ENCODE measurements around the gene RIN2. TPM values are rescaled to one million over a fixed set of nuclear protein-coding genes. Genes with fewer than 3 reads are reported as not detected.
"Not testable (repeated sequence)": the region's sequence is repeated elsewhere in the genome, so short reads cannot be mapped to it uniquely, and the experiment has no call there.

The RIN2 gene
- total RNA-seq, 1 donor from 2014 or later, result 24.4 TPM

GRCh38 chr20:19748681-19749080, 9.4 kb upstream of the RIN2 start:
- Mint-ChIP-seq H3K4me1 (ENCODE audit: low read depth) (no peaks in the 10 kb centered on the region), H3K27me3 (ENCODE audit: low read depth) (no peaks in the 10 kb centered on the region), H3K27ac (ENCODE audit: unreplicated experiment) (no peak overlapping the region), H3K9me3 (ENCODE audit: low read depth) (no peaks in the 10 kb centered on the region), H3K36me3 (ENCODE audit: low read depth) (no peaks in the 10 kb centered on the region), H3K4me3 (ENCODE audit: unreplicated experiment) (no peak overlapping the region)
- DNase-seq (ENCODE audit: low spot score), result no peak
- TF ChIP-seq CTCF (IDR thresholded peaks at IDR 0.05), result no peak

DNA sequence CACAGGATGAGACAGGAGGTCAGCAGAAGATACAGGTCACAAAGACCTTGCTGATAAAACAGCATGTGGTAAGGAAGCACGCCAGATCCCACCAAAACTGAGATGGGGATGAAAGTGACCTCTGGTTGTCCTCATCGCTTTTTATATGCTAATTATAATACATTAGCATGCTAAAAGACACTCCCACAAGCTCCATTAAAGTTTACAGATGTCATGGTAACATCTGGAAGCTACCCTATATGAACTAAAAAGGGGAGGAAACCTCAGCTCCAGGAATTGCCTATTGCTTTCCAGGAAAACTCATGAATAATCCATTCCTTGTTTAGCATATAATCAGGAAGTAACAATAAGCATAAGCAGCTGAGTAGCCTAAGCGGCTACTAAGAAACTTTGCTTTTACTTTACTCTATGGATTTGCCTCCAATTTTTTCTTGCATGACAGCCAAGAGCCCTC, 8.4 kb upstream of the RIN2 start:
- no peaks in the 10 kb centered on the region for H3K27me3 Mint-ChIP-seq (ENCODE audit: low read depth)
- TF ChIP-seq CTCF (IDR thresholded peaks at IDR 0.05), result no peak
- no peaks in the 10 kb centered on the region for H3K4me1 Mint-ChIP-seq (ENCODE audit: low read depth)
- no peak overlapping the region for H3K27ac Mint-ChIP-seq (ENCODE audit: unreplicated experiment)
- H3K9me3 Mint-ChIP-seq (ENCODE audit: low read depth), result no peaks in the 10 kb centered on the region
- H3K36me3 Mint-ChIP-seq (ENCODE audit: low read depth), result no peaks in the 10 kb centered on the region
- no peak overlapping the region for H3K4me3 Mint-ChIP-seq (ENCODE audit: unreplicated experiment)
- no peak for DNase-seq (ENCODE audit: low spot score)

GRCh38 chr20:19750101-19750606, 7.9 kb upstream of the RIN2 start:
- no peak overlapping the region for H3K4me3 Mint-ChIP-seq (ENCODE audit: unreplicated experiment)

GRCh38 chr20:19750907-19751636, 7.0 kb upstream of the RIN2 start:
- H3K27ac Mint-ChIP-seq (ENCODE audit: unreplicated experiment), result no peak overlapping the region
- H3K4me3 Mint-ChIP-seq (ENCODE audit: unreplicated experiment), result no peak overlapping the region
- H3K27me3 Mint-ChIP-seq (ENCODE audit: low read depth), result no peaks in the 10 kb centered on the region
- no peak for TF ChIP-seq CTCF (IDR thresholded peaks at IDR 0.05)
- no peaks in the 10 kb centered on the region for H3K4me1 Mint-ChIP-seq (ENCODE audit: low read depth)
- DNase-seq (ENCODE audit: low spot score), result no peak
- H3K36me3 Mint-ChIP-seq (ENCODE audit: low read depth), result no peaks in the 10 kb centered on the region
- no peaks in the 10 kb centered on the region for H3K9me3 Mint-ChIP-seq (ENCODE audit: low read depth)

More at GRCh38 chr20:19750101-19750606, 7.9 kb upstream of the RIN2 start:
- Mint-ChIP-seq H3K36me3 (ENCODE audit: low read depth) (no peaks in the 10 kb centered on the region), H3K9me3 (ENCODE audit: low read depth) (no peaks in the 10 kb centered on the region), H3K4me1 (ENCODE audit: low read depth) (no peaks in the 10 kb centered on the region), H3K27ac (ENCODE audit: unreplicated experiment) (no peak overlapping the region), H3K27me3 (ENCODE audit: low read depth) (no peaks in the 10 kb centered on the region)
- no peak for DNase-seq (ENCODE audit: low spot score)
- TF ChIP-seq CTCF (IDR thresholded peaks at IDR 0.05), result no peak

DNA sequence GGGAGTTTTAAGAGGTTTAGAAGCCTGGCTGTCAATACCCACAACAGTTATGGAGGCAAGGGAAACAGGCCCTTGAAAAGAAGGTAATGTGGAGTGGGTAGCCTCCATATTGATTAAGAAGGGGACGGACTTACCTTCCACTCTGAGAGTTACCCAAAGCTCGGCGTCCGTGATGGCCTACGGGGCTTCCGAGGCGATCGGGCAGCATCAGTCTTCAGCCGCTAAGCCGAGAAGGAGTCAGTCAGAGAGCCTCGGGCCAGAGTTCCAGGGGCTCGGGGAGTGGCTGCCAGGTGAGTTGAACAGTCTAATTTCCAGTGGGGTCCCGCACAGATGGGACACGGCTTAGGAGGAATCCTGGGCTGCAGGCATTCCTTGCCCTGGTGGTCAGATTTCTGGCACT, 3.9 kb upstream of the RIN2 start:
- not testable (repeated sequence) for H3K27ac Mint-ChIP-seq (ENCODE audit: unreplicated experiment); H3K4me3 Mint-ChIP-seq (ENCODE audit: unreplicated experiment); H3K36me3 Mint-ChIP-seq (ENCODE audit: low read depth); DNase-seq (ENCODE audit: low spot score); H3K9me3 Mint-ChIP-seq (ENCODE audit: low read depth); H3K27me3 Mint-ChIP-seq (ENCODE audit: low read depth)
- peaks cover 16% of the 10 kb centered on the region for H3K4me1 Mint-ChIP-seq (ENCODE audit: low read depth)

Measured in chondrocyte (in vitro differentiated cells).